NAMALWA (cell line): ENCODE data around the gene SYT12.

Experiments
- DNase-seq: peaks from one replicate; pipeline ENCODE4 v3.0.0-alpha.2; 2015; ENCODE audit warnings: low spot score

Gene SYT12

DNA sequence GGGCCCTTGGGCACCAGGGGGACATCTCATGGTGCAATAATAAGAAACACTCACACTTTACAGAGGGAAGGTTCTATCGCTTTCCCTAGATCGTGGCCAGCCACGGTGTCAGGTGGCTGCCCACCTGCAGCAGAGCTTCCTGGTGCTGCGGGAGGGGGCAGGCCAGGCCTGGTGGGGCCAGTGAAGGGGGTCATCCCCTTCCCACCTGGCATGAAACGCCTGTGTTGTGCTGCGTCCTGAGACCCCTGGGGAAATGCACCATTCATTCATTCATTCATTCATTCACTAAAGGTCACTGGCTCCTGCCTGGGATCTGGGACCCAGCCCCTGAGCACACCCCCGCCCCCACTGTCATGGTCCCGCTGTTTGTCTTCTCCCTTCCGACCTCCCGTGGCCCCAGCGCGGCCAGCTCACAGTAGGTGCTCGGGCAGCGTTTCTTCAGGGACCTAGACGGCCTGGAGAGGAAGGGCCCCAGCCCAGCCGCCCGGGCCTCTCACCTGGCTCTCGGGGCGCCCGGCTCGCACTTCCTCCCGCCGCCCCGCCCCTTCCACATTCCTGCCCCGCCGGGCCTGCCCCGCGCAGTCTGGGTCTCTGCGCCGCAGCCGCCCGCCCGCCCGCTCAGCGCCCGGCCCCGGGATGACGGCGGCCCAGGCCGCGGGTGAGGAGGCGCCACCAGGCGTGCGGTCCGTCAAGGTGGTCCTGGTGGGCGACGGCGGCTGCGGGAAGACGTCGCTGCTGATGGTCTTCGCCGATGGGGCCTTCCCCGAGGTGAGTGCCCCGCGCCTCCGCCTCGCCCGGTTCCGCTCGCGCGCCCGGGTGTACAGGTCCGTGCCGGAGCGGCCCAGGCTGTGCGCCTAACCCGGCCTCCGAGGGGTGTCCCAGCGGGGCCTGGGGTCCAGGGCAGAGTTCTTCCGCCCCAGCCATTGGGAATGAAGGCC lies 33.6 kb downstream of the SYT12 start, which contains the start of gene RHOD:
Gene RHOD (plus strand): TSS at position 581 of the 938 bp plus-strand sequence. CDS start 56 bp downstream, at position 637.
- no peak for DNase-seq

GRCh38 chr11:67057205-67057672 lies 34.3 kb downstream of the SYT12 start:
- DNase-seq, result no peak

DNA sequence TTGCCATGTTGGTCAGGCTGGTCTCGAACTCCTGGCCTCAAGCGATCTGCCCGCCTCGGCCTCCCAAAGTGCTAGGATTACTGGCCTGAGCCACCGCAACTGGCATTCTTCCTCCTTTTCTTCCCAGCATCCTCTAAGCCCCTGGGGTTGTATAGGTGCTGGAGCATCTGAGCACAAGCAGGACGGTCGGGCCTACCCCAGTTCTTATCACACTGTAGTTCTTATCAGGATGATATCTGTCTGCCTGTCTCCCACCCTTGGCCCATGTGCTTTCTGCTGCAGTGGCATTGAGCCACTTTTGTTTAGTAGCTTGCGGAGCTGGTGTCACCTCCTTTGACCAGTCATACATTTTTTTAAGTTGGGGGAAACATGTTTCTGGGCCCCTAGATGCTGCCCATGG lies 35.6 kb downstream of the SYT12 start:
- DNase-seq, result no peak

GRCh38 chr11:67059671-67060070 lies 36.7 kb downstream of the SYT12 start:
- DNase-seq, result no peak

- no peak for DNase-seq
These were observed 37.2 kb downstream of the SYT12 start for GRCh38 chr11:67060111-67060522.

GRCh38 chr11:67062526-67063373 lies 39.8 kb downstream of the SYT12 start:
- no peak for DNase-seq

GRCh38 chr11:67066333-67066709 lies 43.4 kb downstream of the SYT12 start:
- DNase-seq, result no peak

GRCh38 chr11:67071420-67072284 lies 48.7 kb downstream of the SYT12 start:
- peak; percentile 71 for DNase-seq

DNA sequence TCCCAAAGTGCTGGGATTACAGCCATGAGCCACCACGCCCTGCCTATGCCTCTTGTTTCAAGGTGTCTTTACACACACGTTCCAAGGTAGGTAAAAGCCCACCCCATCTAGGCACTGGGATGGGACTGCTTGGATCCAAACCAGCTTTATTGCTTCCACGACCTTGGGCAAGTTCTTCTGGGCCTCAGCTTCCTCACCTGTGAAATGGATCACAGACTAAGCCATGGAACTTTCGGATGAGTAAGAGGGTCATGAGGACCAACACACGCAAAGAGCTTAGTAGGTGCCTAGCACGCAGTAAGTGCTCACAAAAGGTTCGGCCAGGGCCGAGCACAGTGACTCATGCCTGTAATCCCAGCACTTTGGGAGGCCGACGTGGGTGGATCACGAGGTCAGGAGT lies 49.4 kb downstream of the SYT12 start:
- no peak for DNase-seq

DNA sequence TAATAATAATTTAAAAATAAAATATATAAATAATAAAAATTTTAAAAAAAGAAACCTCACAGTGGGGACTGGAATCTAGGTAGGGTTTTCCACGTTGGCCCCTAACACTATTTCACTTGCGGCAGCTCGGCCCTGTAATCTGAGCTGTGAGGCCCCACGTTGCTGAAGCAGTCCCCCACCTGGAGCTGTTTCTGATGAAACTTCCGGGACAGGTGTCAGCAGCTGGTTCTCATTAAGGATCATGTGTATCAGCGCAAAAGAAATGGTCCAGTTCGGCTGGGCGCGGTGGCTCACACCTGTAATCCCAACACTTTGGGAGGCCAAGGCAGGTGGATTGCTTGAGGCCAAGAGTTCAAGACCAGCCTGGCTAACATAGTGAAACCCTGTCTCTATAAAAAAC lies 51.0 kb downstream of the SYT12 start:
- no peak for DNase-seq

DNA sequence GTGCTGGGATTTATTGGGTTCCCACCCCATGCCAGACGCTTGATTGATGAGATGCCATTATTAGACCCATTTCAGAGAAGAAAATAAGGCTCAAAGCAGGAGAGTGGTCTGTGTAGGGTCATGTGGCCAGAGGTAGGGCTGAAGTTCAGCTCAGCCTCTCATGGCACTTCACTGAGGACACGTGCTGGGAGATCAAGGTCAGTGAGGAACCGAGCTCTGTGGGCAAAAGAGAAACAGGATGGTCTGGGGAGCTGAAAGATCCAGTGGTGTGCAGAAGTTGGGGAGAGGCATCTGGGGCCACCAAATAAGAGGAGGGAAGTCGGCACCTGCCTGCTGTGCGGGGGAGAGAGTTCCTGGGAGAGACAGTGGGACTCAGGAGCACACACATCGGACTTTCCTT lies 53.3 kb downstream of the SYT12 start:
- DNase-seq, result no peak

DNA sequence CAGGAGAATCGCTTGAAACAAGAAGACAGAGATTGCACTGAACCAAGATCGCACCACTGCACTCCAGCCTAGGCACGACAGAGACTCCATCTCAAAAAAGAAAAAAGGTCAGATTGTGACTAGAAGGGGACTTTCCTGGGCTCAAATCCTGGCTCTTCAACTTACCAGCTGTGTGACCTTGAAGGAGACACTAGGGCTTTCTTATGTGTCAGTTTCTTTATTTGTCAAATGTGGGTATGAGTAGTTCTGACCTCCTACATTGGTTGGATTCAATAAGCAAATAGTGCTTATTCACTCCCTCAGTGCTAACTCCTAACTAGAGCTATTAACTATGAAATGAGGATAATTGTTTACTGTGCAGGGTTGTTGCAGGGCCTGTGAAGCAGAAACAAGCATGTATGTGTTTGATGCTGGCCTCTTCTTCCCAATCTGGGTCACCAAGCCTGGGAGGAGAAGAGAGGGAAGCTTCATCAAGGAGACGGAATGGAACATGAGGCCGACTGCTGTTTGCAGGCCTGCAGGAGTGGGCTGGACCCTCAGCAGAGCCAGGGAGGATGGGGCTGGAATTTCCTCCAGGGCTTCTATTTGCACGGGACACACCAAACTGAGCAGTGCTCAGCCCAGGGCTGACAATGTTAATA lies 56.3 kb downstream of the SYT12 start:
- DNase-seq, result no peak

DNA sequence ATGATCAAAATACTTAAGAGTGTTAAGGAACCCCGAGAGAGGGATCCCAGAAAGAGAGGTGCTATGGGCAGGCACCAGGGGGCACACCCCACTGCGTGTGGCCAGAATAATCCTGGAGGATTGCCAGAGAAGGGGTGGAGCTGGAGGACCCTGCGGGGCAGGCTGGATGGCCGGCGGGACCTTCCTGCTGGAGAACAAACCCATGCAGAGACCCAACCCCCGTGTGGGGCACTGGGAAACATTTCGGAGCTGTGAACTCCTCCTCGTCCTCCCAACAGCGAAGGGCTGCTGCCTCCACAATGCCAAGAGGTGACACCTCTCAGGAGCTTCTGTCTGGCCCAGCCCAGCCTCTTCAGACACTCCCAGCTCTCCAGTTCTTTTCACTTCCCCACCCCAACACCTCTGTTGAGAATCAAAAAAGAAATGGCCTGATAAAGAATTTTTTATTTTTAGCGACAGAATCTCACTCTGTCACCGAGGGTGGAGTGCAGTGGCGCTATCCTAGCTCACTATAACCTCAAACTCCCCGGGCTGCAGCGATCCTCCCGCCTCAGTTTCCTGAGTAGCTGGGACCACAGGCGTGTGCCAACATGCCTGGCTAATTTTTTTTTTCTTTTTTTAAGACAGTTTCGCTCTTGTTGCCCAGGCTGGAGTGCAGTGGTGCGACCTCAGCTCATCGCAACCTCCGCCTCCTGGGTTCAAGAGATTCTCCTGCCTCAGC lies 59.3 kb downstream of the SYT12 start:
- DNase-seq, result no peak

DNA sequence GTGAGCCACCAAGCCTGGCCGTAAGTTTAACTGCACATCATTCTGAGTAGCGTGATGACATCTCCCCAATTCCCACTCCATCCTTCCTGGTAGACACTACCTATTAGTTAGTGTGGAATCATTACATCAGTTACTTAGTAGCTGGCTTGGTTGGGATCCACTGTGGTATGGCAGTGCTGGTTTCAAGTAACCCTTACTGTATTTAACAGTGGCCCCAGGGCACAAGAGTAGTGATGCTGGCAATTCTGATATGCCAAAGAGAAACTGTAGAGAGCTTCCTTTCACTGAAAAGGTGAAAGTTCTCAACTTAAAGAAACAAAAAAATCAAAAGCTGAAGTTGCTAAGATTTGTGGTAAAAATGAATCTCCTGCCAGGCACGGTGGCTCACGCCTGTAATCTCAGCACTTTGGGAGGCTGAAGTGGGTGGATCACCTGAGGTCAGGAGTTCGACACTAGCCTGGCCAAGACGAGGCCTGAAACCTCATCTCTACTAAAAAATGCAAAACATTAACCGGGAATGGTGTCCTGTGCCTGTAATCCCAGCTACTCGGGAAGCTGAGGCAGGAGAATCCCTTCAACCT lies 60.9 kb downstream of the SYT12 start:
- no peak for DNase-seq

DNA sequence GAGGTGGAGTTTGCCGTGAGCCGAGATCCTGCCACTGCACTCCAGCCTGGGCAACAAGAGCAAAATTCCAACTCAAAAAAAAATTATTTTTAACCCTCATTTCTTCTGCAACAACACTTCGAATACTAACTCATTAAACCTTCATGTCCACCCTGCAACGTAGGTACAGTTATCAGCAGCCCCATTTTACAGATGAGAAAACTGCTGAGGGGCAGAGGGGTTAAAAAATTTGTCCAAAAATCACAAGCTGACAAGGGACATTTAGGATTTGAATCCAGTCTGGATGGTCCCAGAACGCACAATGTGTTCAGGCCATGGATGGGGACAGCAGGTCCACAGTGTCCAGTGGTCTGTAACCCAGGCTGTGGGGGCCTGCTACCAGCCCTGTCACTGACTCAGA lies 62.7 kb downstream of the SYT12 start:
- no peak for DNase-seq

DNA sequence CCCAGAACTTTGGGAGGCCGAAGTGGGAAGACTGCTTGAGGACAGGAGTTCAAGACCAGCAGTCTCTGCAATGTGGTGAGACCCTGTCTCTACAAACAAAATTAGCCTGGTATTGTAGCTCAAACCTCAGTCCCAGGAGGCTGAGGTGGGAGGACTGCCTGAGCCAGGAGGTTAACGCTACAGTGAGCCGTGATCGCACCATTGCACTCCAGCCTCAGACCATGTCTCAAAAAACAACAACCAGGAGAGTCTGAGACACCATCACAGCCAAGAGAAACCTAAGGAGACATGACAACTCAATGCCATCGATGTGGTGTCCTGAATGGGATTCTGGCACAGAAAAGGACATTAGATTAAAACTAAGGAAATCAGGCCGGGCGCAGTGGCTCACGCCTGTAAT lies 67.8 kb downstream of the SYT12 start:
- DNase-seq, result no peak

DNA sequence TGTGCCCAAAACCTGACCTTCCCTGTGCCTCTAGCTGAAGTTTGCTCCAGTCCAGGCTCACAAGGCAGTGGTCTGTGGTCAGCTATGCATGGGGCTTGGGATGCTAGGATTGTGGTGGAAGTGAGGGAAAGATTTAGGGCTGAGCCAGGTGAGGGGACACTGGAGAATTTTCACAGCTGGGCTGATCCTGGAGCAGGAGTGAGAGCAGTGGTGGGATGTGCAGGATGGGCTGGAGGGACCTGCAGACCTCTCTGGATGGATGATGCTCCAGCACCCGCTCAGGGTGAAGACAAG lies 72.2 kb downstream of the SYT12 start:
- DNase-seq, result no peak

DNA sequence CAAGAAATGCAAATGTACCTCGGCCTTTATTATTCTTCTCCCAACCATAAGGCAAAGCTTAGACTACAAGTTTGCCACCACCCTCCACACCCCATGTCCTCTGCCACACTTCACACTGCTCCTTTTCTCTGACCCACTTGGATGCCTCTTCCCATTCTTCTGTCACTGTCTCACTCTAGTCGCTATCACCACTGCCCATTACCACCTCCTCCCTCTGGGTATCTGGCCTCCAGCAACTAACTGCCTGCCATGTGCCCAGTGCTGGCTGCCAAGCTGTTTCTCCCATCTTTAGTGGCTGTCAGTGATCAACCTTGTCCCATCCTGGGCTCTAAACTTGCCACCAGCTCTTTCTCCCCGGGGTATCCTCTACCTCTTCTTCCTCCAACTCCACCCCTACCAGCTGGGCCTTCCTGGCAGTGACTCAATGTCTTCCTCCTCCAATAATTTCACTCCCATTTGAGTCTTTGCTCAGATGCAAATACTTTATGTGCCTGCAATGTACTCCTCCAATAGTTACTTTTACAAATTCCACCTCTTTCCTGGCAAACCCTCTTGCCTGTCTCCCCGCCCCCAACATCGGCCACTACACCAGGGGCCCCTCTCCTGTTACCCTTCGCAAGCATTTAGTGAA lies 76.0 kb downstream of the SYT12 start:
- no peak for DNase-seq

DNA sequence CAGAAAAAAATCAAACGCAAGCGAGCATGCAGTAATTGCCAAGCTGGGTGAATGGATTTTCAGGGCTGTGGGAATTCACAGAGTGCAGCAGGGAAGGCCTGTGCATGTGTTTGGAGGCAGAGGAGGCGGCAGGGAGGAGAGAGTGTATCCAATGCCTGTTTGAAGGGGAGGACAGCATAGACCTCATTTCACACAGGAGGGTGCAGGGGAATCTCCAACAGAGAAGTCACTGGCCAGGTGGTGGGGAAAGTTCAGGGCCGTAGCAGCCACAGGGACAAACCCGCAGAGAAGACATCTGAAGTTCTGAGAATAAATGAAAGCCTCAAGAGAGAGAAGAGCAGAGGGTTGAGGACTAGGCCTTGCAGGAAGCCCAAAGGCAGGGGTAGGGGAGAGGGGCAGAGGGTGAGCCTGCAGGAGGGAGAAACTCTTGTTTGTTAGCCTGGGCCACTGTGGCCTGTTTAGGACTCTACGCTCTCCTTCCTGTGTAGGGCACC lies 76.9 kb downstream of the SYT12 start:
- peak; percentile 30 for DNase-seq
